Measurements from ENCODE around the gene LTBP2.

DNA sequence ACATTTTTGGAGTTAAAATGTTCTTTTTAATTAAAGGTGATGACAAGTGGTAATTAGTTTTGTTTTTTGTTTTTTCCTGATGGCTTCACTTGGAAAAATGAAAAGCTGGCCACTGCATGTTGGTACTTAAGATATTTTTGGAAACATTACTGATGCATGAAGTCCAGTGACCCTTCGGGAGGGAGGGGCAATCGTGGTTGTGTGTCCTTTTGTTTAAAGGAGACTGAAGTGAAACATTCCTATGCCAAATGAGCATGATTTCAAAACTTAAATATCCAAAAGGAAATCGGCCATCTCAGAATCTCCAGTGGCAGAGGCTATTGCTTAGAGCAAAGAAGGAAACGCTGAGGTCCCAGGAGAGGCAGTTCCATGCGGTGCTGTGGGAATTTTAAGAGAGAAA is 20.1 kb downstream of the LTBP2 start:
- TF ChIP-seq, protein P1, sequence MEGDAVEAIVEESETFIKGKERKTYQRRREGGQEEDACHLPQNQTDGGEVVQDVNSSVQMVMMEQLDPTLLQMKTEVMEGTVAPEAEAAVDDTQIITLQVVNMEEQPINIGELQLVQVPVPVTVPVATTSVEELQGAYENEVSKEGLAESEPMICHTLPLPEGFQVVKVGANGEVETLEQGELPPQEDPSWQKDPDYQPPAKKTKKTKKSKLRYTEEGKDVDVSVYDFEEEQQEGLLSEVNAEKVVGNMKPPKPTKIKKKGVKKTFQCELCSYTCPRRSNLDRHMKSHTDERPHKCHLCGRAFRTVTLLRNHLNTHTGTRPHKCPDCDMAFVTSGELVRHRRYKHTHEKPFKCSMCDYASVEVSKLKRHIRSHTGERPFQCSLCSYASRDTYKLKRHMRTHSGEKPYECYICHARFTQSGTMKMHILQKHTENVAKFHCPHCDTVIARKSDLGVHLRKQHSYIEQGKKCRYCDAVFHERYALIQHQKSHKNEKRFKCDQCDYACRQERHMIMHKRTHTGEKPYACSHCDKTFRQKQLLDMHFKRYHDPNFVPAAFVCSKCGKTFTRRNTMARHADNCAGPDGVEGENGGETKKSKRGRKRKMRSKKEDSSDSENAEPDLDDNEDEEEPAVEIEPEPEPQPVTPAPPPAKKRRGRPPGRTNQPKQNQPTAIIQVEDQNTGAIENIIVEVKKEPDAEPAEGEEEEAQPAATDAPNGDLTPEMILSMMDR (IDR thresholded peaks at IDR 0.05) = no peak
- TF ChIP-seq POLR2AphosphoS5 (IDR thresholded peaks at IDR 0.05) (no peak), POLR2A (IDR thresholded peaks at IDR 0.05) (no peak)

Measured in stomach (tissue), 4 donors.